ENCODE measurements around the gene CST9.
"Not testable (repeated sequence)": the region's sequence is repeated elsewhere in the genome, so short reads cannot be mapped to it uniquely, and the experiment has no call there.

CST9 gene

GRCh38 chr20:23636182-23636907, 30.6 kb upstream of the CST9 start:
- Histone ChIP-seq H3K4me3 (ENCODE audit: low read depth, low read length, poor library complexity, severe bottlenecking) (no peak overlapping the region), H2AFZ (ENCODE audit: low read length) (no peak overlapping the region), H3K27me3 (ENCODE audit: insufficient read depth, low read length) (no peaks in the 10 kb centered on the region), H3K27ac (ENCODE audit: low read depth, low read length, poor library complexity, severe bottlenecking) (no peak overlapping the region), H3K79me2 (ENCODE audit: insufficient read depth, low read length) (no peaks in the 10 kb centered on the region), H3K4me2 (ENCODE audit: low read length) (no peak overlapping the region), H3K36me3 (ENCODE audit: insufficient read depth, low read length) (no peaks in the 10 kb centered on the region), H3F3A (ENCODE audit: insufficient read depth, low read length) (no peaks in the 10 kb centered on the region), H3K4me1 (ENCODE audit: insufficient read depth, low read length, severe bottlenecking) (no peaks in the 10 kb centered on the region), H3K9me3 (ENCODE audit: low read length) (no peaks in the 10 kb centered on the region), H3K9ac (ENCODE audit: low read length) (no peak overlapping the region), H4K20me1 (ENCODE audit: insufficient read depth, low read length) (no peaks in the 10 kb centered on the region), H3K9me2 (ENCODE audit: low read depth, low read length) (no peaks in the 10 kb centered on the region)
- TF ChIP-seq, protein P1, sequence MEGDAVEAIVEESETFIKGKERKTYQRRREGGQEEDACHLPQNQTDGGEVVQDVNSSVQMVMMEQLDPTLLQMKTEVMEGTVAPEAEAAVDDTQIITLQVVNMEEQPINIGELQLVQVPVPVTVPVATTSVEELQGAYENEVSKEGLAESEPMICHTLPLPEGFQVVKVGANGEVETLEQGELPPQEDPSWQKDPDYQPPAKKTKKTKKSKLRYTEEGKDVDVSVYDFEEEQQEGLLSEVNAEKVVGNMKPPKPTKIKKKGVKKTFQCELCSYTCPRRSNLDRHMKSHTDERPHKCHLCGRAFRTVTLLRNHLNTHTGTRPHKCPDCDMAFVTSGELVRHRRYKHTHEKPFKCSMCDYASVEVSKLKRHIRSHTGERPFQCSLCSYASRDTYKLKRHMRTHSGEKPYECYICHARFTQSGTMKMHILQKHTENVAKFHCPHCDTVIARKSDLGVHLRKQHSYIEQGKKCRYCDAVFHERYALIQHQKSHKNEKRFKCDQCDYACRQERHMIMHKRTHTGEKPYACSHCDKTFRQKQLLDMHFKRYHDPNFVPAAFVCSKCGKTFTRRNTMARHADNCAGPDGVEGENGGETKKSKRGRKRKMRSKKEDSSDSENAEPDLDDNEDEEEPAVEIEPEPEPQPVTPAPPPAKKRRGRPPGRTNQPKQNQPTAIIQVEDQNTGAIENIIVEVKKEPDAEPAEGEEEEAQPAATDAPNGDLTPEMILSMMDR (IDR thresholded peaks at IDR 0.05; ENCODE audit: low read length): no peak
- no peak for TF ChIP-seq EZH2 (IDR thresholded peaks at IDR 0.05; ENCODE audit: borderline replicate concordance, low read length)

GRCh38 chr20:23635768-23636090, 30.0 kb upstream of the CST9 start:
- not testable (repeated sequence) for H3K9ac ChIP-seq (ENCODE audit: low read length); H3F3A ChIP-seq (ENCODE audit: insufficient read depth, low read length); H3K4me3 ChIP-seq (ENCODE audit: low read depth, low read length, poor library complexity, severe bottlenecking); H2AFZ ChIP-seq (ENCODE audit: low read length); H3K4me2 ChIP-seq (ENCODE audit: low read length); H3K27me3 ChIP-seq (ENCODE audit: insufficient read depth, low read length); H3K79me2 ChIP-seq (ENCODE audit: insufficient read depth, low read length); H3K27ac ChIP-seq (ENCODE audit: low read depth, low read length, poor library complexity, severe bottlenecking); H3K4me1 ChIP-seq (ENCODE audit: insufficient read depth, low read length, severe bottlenecking); H4K20me1 ChIP-seq (ENCODE audit: insufficient read depth, low read length); H3K9me3 ChIP-seq (ENCODE audit: low read length); H3K9me2 ChIP-seq (ENCODE audit: low read depth, low read length); H3K36me3 ChIP-seq (ENCODE audit: insufficient read depth, low read length)

DNA sequence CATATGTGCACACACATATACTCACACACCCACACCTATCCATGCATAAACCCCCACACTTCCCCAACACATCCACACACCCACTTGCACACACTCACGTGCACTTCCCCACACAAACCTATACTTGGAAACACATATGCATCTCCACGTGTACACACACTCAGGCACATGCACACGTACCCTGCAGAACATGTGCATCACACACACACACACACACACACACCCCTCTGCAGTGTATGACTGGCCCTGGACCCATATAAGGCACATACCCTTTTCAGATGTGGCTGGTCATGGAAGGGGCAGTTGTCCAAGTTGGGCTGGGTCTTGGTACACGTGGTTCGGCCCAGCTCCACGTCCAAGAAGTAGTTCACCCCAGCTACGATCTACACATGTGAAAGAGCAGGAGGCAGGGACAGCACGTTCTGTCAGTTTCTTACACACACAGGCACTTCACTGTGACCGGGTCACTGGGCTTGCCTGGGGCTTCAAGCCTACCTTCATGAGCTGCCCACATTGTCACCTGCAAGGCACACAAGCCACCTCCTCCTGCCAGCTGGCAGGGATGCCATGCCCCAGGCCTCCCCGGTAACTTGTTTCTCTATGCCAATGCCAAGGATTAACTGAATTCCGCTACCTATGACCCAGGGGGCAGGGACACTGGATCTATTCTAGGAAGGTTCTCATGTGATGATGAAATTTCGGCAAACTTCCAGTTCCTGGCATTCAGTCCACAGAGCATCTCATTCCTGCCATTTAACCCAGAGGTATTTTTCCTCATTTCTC, 29.5 kb upstream of the CST9 start:
- Histone ChIP-seq H3K27me3 (ENCODE audit: insufficient read depth, low read length) (no peaks in the 10 kb centered on the region), H3K9ac (ENCODE audit: low read length) (no peak overlapping the region), H3K4me2 (ENCODE audit: low read length) (no peak overlapping the region), H3K79me2 (ENCODE audit: insufficient read depth, low read length) (no peaks in the 10 kb centered on the region), H3K27ac (ENCODE audit: low read depth, low read length, poor library complexity, severe bottlenecking) (no peak overlapping the region), H3K4me1 (ENCODE audit: insufficient read depth, low read length, severe bottlenecking) (no peaks in the 10 kb centered on the region), H3K36me3 (ENCODE audit: insufficient read depth, low read length) (no peaks in the 10 kb centered on the region), H3K9me2 (ENCODE audit: low read depth, low read length) (no peaks in the 10 kb centered on the region), H3K4me3 (ENCODE audit: low read depth, low read length, poor library complexity, severe bottlenecking) (no peak overlapping the region), H3K9me3 (ENCODE audit: low read length) (no peaks in the 10 kb centered on the region), H2AFZ (ENCODE audit: low read length) (no peak overlapping the region), H3F3A (ENCODE audit: insufficient read depth, low read length) (no peaks in the 10 kb centered on the region), H4K20me1 (ENCODE audit: insufficient read depth, low read length) (no peaks in the 10 kb centered on the region)
- TF ChIP-seq, protein P1 (IDR thresholded peaks at IDR 0.05; ENCODE audit: low read length): no peak
- no peak for TF ChIP-seq EZH2 (IDR thresholded peaks at IDR 0.05; ENCODE audit: borderline replicate concordance, low read length)

Data from OCI-LY1 (cell line).